ENCODE measurements around the gene TNFRSF19. TPM values are rescaled to one million over a fixed set of nuclear protein-coding genes. Genes with fewer than 3 reads are reported as not detected.

TNFRSF19 gene
- total RNA-seq, 1 donor from 2014 or later, result 19.0 TPM

GRCh38 chr13:23654111-23655110 is 84.2 kb downstream of the TNFRSF19 start:
- no peak overlapping the region for H3K4me3 Mint-ChIP-seq (ENCODE audit: low read depth)
- H3K9me3 Mint-ChIP-seq (ENCODE audit: low read depth), result no peaks in the 10 kb centered on the region
- H3K36me3 Mint-ChIP-seq (ENCODE audit: insufficient read depth), result no peaks in the 10 kb centered on the region
- TF ChIP-seq CTCF (IDR thresholded peaks at IDR 0.05; ENCODE audit: unreplicated experiment), result no peak
- H3K4me1 Mint-ChIP-seq (ENCODE audit: low read depth), result peaks cover 33% of the 10 kb centered on the region
- no peaks in the 10 kb centered on the region for H3K27me3 Mint-ChIP-seq
- H3K27ac Mint-ChIP-seq, result no peak overlapping the region
- no peak for DNase-seq (ENCODE audit: low spot score, unreplicated experiment)

- Mint-ChIP-seq H3K4me1 (ENCODE audit: low read depth) (peaks cover 33% of the 10 kb centered on the region), H3K27me3 (no peaks in the 10 kb centered on the region), H3K36me3 (ENCODE audit: insufficient read depth) (peaks cover 3% of the 10 kb centered on the region), H3K27ac (no peak overlapping the region), H3K9me3 (ENCODE audit: low read depth) (no peaks in the 10 kb centered on the region), H3K4me3 (ENCODE audit: low read depth) (no peak overlapping the region)
- TF ChIP-seq CTCF (IDR thresholded peaks at IDR 0.05; ENCODE audit: unreplicated experiment), result no peak
- no peak for DNase-seq (ENCODE audit: low spot score, unreplicated experiment)
These were observed 85.1 kb downstream of the TNFRSF19 start for GRCh38 chr13:23655321-23655720.

- no peaks in the 10 kb centered on the region for H3K27me3 Mint-ChIP-seq
- no peak for DNase-seq (ENCODE audit: low spot score, unreplicated experiment)
- H3K9me3 Mint-ChIP-seq (ENCODE audit: low read depth), result peaks cover 7% of the 10 kb centered on the region
- H3K36me3 Mint-ChIP-seq (ENCODE audit: insufficient read depth), result peaks cover 11% of the 10 kb centered on the region
- no peak overlapping the region for H3K27ac Mint-ChIP-seq
- no peak overlapping the region for H3K4me3 Mint-ChIP-seq (ENCODE audit: low read depth)
- no peak for TF ChIP-seq CTCF (IDR thresholded peaks at IDR 0.05; ENCODE audit: unreplicated experiment)
- peaks cover 33% of the 10 kb centered on the region for H3K4me1 Mint-ChIP-seq (ENCODE audit: low read depth)
These were observed 86.6 kb downstream of the TNFRSF19 start for GRCh38 chr13:23656637-23657371.

GRCh38 chr13:23658929-23659541 is 88.8 kb downstream of the TNFRSF19 start:
- H3K27me3 Mint-ChIP-seq, result no peaks in the 10 kb centered on the region
- H3K4me3 Mint-ChIP-seq (ENCODE audit: low read depth), result no peak overlapping the region
- H3K4me1 Mint-ChIP-seq (ENCODE audit: low read depth), result peaks cover 23% of the 10 kb centered on the region
- TF ChIP-seq CTCF (IDR thresholded peaks at IDR 0.05; ENCODE audit: unreplicated experiment), result no peak
- H3K27ac Mint-ChIP-seq, result no peak overlapping the region
- peaks cover 19% of the 10 kb centered on the region for H3K9me3 Mint-ChIP-seq (ENCODE audit: low read depth)
- DNase-seq (ENCODE audit: low spot score, unreplicated experiment), result no peak
- H3K36me3 Mint-ChIP-seq (ENCODE audit: insufficient read depth), result peaks cover 25% of the 10 kb centered on the region

- DNase-seq (ENCODE audit: low spot score, unreplicated experiment), result no peak
- Mint-ChIP-seq H3K4me1 (ENCODE audit: low read depth) (peaks cover 14% of the 10 kb centered on the region), H3K27me3 (no peaks in the 10 kb centered on the region), H3K9me3 (ENCODE audit: low read depth) (peaks cover 19% of the 10 kb centered on the region), H3K36me3 (ENCODE audit: insufficient read depth) (peaks cover 28% of the 10 kb centered on the region), H3K4me3 (ENCODE audit: low read depth) (no peak overlapping the region), H3K27ac (no peak overlapping the region)
- TF ChIP-seq CTCF (IDR thresholded peaks at IDR 0.05; ENCODE audit: unreplicated experiment), result no peak
These were observed 90.0 kb downstream of the TNFRSF19 start for GRCh38 chr13:23660249-23660648.

All from progenitor cell of endocrine pancreas (in vitro differentiated cells).